Measurements from ENCODE around the gene HLA-E. TPM values are rescaled to one million over a fixed set of nuclear protein-coding genes. Genes with fewer than 3 reads are reported as not detected.

HLA-E gene
- total and polyA plus RNA-seq, 10 of the 15 experiments (the other 5 are each of a cell fraction or from before 2014, with no cell fraction given), result 35.1 to 483 (median 267) TPM

DNA sequence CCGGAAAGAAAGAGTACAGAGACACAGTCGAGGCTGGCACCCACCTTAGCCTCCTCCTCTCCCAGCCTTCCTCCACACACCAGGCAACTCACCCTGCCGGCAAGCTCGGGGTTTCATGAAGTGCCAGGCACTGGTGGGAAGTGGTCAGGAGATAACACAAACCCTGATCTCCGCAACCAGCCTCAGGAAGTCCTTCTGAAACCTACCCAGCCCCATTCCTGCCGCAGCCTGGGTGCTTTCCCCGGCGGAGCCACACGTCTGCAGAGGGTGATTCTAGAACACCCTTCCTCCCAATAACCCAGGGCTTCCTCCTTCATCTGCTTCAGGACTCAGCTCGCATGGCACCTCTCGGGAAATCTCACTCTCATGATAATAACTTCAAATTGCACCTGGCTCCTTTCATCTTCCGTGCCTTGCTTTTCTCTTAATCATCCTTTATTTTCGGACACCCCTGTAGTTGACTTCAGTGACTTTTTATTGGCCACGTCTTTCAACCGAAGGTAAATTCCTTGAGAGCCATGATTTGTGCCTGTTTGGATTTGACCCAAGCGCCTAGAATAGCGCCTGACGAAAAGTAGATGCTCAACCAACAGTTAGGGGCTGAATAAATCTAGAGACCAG lies 8.7 kb upstream of the HLA-E start:
- no peak overlapping the region for H3K27ac ChIP-seq (ENCODE audit: control insufficient read depth, insufficient read depth)
- CTCF ChIA-PET, result interaction anchor here (1.0 to 10.3 kb wide), 12 partner anchors 11 to 607 kb away, joined by 3 to 480 read pairs (median 10); partner anchors contain the start of genes DHX16 and VARS2
- in situ Hi-C loops (cut with MboI) (loop anchor here (5.0 kb wide), 3 partner anchors 117 to 252 kb away; partner anchors contain the start of gene DHX16), intact Hi-C loops (cut with micrococcal nuclease; ENCODE audit: unreplicated experiment) (loop anchor here (10.0 kb wide), 1 partner anchor 604 kb away; no protein-coding TSS in a partner anchor)
- H3K79me2 ChIP-seq (ENCODE audit: control insufficient read depth, insufficient read depth, low read length), result no peaks in the 10 kb centered on the region
- H3K36me3 ChIP-seq (ENCODE audit: control insufficient read depth in 2 of 2, insufficient read depth in 2 of 2, low read length in 1 of 2), result no peaks in the 10 kb centered on the region
- TF ChIP-seq IKZF1 (conservative IDR thresholded peaks at IDR 0.05) (0 out of 2 replicates have a peak, but pooled peaks have one; percentile 20), MEF2A (IDR thresholded peaks at IDR 0.05; ENCODE audit: insufficient read depth, low read depth, low read length) (no peak), RUNX3 (IDR thresholded peaks at IDR 0.05; ENCODE audit: low read length) (0 out of 2 replicates have a peak, but pooled peaks have one; percentile 18), FOXK2 (IDR thresholded peaks at IDR 0.05) (peak; percentile 58; the same call in 1 of the 2 replicates), ATF7 (IDR thresholded peaks at IDR 0.05; ENCODE audit: low read depth) (0 out of 2 replicates have a peak, but pooled peaks have one; percentile 21), CHD1 (IDR thresholded peaks at IDR 0.05; ENCODE audit: low read depth, low read length) (no peak)
- RAD21 ChIA-PET (ENCODE audit: unreplicated experiment), result interaction anchor here (1.9 to 6.9 kb wide), 3 partner anchors 52 to 607 kb away, joined by 9 to 159 read pairs (median 17); no protein-coding TSS in a partner anchor
- ATAC-seq, result peak; percentile 68
- no peaks in the 10 kb centered on the region for H4K20me1 ChIP-seq (ENCODE audit: control insufficient read depth, insufficient read depth)
- no peak overlapping the region for H2AFZ ChIP-seq (ENCODE audit: control insufficient read depth, low read depth, low read length)
- no peaks in the 10 kb centered on the region; the same call in 2 of the 3 replicates for H3K9me3 ChIP-seq (replicated peaks; ENCODE audit: control insufficient read depth, insufficient read depth, low read length)
- POLR2A ChIA-PET, result interaction anchor here (0.6 kb wide), 1 partner anchor 158 kb away, joined by 4 read pairs; no protein-coding TSS in a partner anchor
- no peak overlapping the region for H3K9ac ChIP-seq (ENCODE audit: control insufficient read depth, insufficient read depth, low read length)
- no TSS peak for BruUV-seq (replicated peaks)
- SMC1A ChIA-PET (ENCODE audit: uncharacterized antibody, unreplicated experiment), result interaction anchor here (1.6 to 8.6 kb wide), 3 partner anchors 51 to 64 kb away, joined by 4 to 123 read pairs (median 8); no protein-coding TSS in a partner anchor
- WGBS (ENCODE audit: insufficient coverage, insufficient replicate concordance, low lambda C conversion rate, missing lambda C conversion rate), result 16% methylated on average over 18 of the region's 18 CpGs
- H3K4me2 ChIP-seq (ENCODE audit: control insufficient read depth, insufficient read depth), result peak overlapping the region; percentile 50
- H3K27me3 ChIP-seq (replicated peaks in 1 of 2; ENCODE audit: control insufficient read depth in 2 of 2, insufficient read depth in 2 of 2, low read length in 1 of 2), result peaks cover 2 to 8% of the 10 kb centered on the region in 2 experiments; a peak in 3 of 4 replicates
- H3K4me1 ChIP-seq (ENCODE audit: control insufficient read depth, insufficient read depth, low read length), result peaks cover 9% of the 10 kb centered on the region; the same call in 1 of the 2 replicates
- FAIRE-seq, result no peak
- H3K4me3 ChIP-seq, result no peak overlapping the region
- DNase-seq (ENCODE audit: low read depth, low spot score), result no peak

Measured in GM12878 (cell line).